ENCODE measurements around the gene VENTX. TPM values are rescaled to one million over a fixed set of nuclear protein-coding genes. Genes with fewer than 3 reads are reported as not detected.

Gene VENTX
- total and polyA plus RNA-seq, 2 experiments from 2014 or later, result not detected

DNA sequence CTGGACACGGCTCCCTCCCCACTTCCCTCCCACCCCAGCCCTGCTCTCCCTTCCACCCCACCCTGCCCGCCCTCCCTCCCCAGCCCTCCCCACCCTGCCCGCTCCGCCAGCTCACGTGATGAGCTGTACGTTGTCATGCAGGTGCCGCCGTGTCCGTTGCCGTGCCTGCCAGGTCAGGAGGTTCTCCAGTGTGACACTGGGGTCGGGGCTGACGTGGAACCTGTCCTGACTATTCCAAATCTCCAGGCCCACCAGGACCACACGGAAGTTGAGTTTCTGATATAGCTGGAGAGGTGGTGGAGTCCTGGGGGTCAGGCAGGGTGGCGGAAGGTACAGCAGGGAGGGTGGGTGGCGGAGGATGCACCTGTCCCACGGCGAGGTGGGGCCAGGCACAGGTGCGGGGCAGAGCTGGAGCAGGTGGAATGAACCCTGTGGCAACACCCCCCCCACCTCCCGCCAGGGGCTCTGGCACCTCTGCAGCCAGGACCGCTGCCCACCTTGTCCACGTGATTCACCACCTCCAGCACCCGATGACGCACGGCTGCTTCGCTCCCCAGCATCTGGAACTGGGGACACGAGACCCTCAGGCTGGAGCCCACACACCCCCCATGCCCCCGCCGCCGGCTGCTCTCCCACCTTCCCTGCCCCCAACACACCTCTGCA is 34.8 kb downstream of the VENTX start:
- H3K4me1 ChIP-seq (ENCODE audit: insufficient read depth), result no peaks in the 10 kb centered on the region
- DNase-seq, result no peak
- H3F3A ChIP-seq (ENCODE audit: insufficient read depth), result no peaks in the 10 kb centered on the region
- TF ChIP-seq EZH2phosphoT487 (IDR thresholded peaks at IDR 0.05; ENCODE audit: insufficient read depth, low read depth) (no peak), EZH2 (IDR thresholded peaks at IDR 0.05; ENCODE audit: insufficient read depth, poor library complexity, severe bottlenecking) (no peak)
- no peaks in the 10 kb centered on the region for H3K36me3 ChIP-seq (ENCODE audit: low read depth)
- WGBS, 2 experiments (ENCODE audit: low coverage in 1 of 2, low lambda C conversion rate in 2 of 2, missing lambda C conversion rate in 2 of 2), result 78% methylated on average over 22 to 29 of the region's 29 CpGs
- H2AFZ ChIP-seq, result no peak overlapping the region
- in situ Hi-C loops (cut with MboI), result no loop called here
- H3K4me2 ChIP-seq (ENCODE audit: unreplicated experiment), result no peak overlapping the region
- H3K27me3 ChIP-seq (replicated peaks; ENCODE audit: insufficient read depth), result no peaks in the 10 kb centered on the region
- no peaks in the 10 kb centered on the region for H3K9me2 ChIP-seq (ENCODE audit: insufficient read depth)
- no peak overlapping the region for H3K27ac ChIP-seq
- no peaks in the 10 kb centered on the region for H3K79me2 ChIP-seq (ENCODE audit: insufficient read depth)
- H4K20me1 ChIP-seq (ENCODE audit: insufficient read depth), result no peaks in the 10 kb centered on the region
- H3K9me3 ChIP-seq (ENCODE audit: low read depth), result no peaks in the 10 kb centered on the region
- no peak overlapping the region for H3K9ac ChIP-seq
- H3K4me3 ChIP-seq, result no peak overlapping the region

DNA sequence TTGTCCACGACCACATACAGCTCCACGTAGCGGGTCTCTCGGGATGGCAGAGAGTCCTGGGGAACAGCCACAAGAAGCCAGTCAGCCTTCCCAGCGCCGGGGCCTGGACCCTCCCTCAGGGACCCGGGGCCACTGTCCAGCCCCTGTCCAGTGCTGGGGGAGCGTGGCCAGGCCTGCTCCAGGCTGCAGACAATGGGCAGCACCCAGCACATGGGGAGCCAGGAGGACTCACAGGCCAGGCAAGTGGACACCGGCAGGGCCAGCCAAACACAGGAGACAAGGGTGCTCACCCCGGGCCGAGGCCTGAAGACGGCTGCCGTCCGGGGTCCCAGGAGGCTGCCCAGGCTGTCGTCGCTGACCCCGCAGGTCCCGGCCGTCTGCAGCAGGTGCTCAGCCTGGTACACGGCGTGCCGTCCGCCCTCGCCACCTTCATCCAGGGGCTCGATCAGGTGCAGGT is 35.3 kb downstream of the VENTX start:
- in situ Hi-C loops (cut with MboI), result no loop called here
- H2AFZ ChIP-seq, result no peak overlapping the region
- WGBS, 2 experiments (ENCODE audit: low coverage in 1 of 2, low lambda C conversion rate in 2 of 2, missing lambda C conversion rate in 2 of 2), result 90 to 91% methylated on average over 20 to 23 of the region's 25 CpGs

DNA sequence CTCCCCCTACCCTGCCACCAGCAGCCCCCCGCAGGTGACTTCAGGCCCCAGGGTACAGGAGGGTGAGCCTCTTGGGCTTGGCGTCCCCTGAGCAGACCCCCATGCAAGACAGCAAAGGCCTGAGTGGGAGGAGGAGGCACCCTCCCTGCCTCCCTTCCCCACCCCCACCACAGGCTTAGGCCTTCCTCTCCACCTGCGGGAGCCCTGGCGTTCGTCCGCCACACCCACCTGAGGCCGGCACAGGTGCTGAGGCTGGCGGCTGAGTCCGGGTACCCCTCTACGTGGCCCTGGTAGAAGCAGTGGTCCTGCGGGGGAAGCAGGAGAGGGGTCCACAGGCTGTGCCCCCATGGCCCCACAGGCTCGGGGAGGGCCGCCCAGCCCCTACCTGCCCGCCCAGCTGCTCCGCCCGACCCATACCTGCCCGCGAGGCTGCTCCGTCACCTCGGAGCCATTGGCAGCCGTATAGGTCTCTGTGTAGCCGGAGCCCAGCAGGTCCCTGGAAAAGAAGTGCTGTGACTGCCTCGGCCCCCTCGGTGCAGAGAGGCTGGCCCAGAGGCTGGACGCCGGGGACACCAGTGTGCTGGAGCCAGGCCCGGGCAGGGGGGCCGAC is 36.0 kb downstream of the VENTX start:
- Histone ChIP-seq H3K27me3 (replicated peaks; ENCODE audit: insufficient read depth) (no peaks in the 10 kb centered on the region), H3K4me2 (ENCODE audit: unreplicated experiment) (no peak overlapping the region), H3K4me1 (ENCODE audit: insufficient read depth) (no peaks in the 10 kb centered on the region), H4K20me1 (ENCODE audit: insufficient read depth) (no peaks in the 10 kb centered on the region), H3F3A (ENCODE audit: insufficient read depth) (no peaks in the 10 kb centered on the region), H3K9me3 (ENCODE audit: low read depth) (no peaks in the 10 kb centered on the region), H2AFZ (no peak overlapping the region), H3K27ac (no peak overlapping the region), H3K36me3 (ENCODE audit: low read depth) (no peaks in the 10 kb centered on the region), H3K9me2 (ENCODE audit: insufficient read depth) (no peaks in the 10 kb centered on the region), H3K4me3 (no peak overlapping the region), H3K79me2 (ENCODE audit: insufficient read depth) (no peaks in the 10 kb centered on the region), H3K9ac (no peak overlapping the region)
- whole genome bisulfite sequencing, 2 experiments (ENCODE audit: low coverage in 1 of 2, low lambda C conversion rate in 2 of 2, missing lambda C conversion rate in 2 of 2), result 94 to 98% methylated on average over 24 to 28 of the region's 28 CpGs
- no peak for DNase-seq
- in situ Hi-C loops (cut with MboI), result no loop called here
- TF ChIP-seq EZH2 (IDR thresholded peaks at IDR 0.05; ENCODE audit: insufficient read depth, poor library complexity, severe bottlenecking) (no peak), EZH2phosphoT487 (IDR thresholded peaks at IDR 0.05; ENCODE audit: insufficient read depth, low read depth) (no peak)

More for the DNA sequence above, 35.3 kb downstream of the VENTX start:
- Histone ChIP-seq H3F3A (ENCODE audit: insufficient read depth) (no peaks in the 10 kb centered on the region), H3K36me3 (ENCODE audit: low read depth) (no peaks in the 10 kb centered on the region), H4K20me1 (ENCODE audit: insufficient read depth) (no peaks in the 10 kb centered on the region), H3K9me3 (ENCODE audit: low read depth) (no peaks in the 10 kb centered on the region), H3K27ac (no peak overlapping the region), H3K4me3 (no peak overlapping the region), H3K79me2 (ENCODE audit: insufficient read depth) (no peaks in the 10 kb centered on the region), H3K9ac (no peak overlapping the region), H3K4me2 (ENCODE audit: unreplicated experiment) (no peak overlapping the region), H3K27me3 (replicated peaks; ENCODE audit: insufficient read depth) (no peaks in the 10 kb centered on the region), H3K4me1 (ENCODE audit: insufficient read depth) (no peaks in the 10 kb centered on the region), H3K9me2 (ENCODE audit: insufficient read depth) (no peaks in the 10 kb centered on the region)
- TF ChIP-seq EZH2 (IDR thresholded peaks at IDR 0.05; ENCODE audit: insufficient read depth, poor library complexity, severe bottlenecking), result no peak
- no peak for TF ChIP-seq EZH2phosphoT487 (IDR thresholded peaks at IDR 0.05; ENCODE audit: insufficient read depth, low read depth)
- DNase-seq, result no peak

DNA sequence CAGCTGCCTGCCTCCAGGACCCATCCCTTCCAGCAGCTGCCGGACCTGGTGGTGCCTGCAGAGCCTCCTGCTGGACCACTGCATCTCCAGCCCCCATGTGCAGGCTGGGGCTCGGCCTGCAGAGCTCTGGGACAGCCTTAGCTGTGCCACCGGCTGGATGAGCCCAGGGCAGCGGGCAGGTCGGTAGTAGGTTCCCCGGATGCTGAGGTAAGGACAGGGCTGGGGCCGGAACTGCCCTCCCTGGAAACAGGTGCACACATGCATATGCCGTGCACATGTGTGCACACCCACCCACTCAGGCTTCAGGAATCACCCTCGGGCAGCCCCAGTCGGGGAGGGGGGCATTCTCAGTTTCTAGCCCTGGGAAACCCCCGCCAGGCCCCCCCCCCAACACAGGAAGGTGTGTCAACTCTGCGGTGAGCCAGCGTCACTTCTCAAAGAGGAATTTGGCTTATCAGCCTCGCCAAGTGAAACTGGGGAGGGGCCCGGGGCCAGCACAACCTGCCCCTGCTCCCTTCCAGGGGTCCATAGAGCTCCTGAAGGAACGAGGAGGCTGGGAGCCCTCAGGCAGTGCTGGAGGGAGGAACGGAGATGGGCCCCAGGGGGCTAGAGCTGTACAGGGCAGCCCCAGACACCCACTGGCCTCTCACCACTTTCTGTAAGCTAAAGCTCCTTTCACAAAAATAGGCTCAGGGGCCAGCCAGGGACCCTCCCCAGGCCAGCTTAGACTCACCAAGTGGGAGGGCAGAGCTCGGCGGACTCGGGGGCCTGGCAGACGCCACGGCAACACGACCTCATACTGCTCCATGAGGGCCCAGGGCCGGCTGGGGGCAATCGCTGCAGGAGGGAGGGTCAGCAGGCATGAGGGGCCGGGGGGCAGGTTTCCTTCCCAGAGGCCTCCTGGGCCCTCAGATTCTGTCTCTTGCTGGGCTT is 37.4 kb downstream of the VENTX start:
- H4K20me1 ChIP-seq (ENCODE audit: insufficient read depth), result no peaks in the 10 kb centered on the region
- TF ChIP-seq EZH2 (IDR thresholded peaks at IDR 0.05; ENCODE audit: insufficient read depth, poor library complexity, severe bottlenecking) (no peak), EZH2phosphoT487 (IDR thresholded peaks at IDR 0.05; ENCODE audit: insufficient read depth, low read depth) (no peak)
- H3K36me3 ChIP-seq (ENCODE audit: low read depth), result no peaks in the 10 kb centered on the region
- H3K9me3 ChIP-seq (ENCODE audit: low read depth), result no peaks in the 10 kb centered on the region
- DNase-seq, result peak; percentile 23
- H3K4me1 ChIP-seq (ENCODE audit: insufficient read depth), result no peaks in the 10 kb centered on the region
- no peak overlapping the region for H3K9ac ChIP-seq
- no peak overlapping the region for H3K4me3 ChIP-seq
- no peak overlapping the region for H3K27ac ChIP-seq
- no peak overlapping the region for H3K4me2 ChIP-seq (ENCODE audit: unreplicated experiment)
- H3K79me2 ChIP-seq (ENCODE audit: insufficient read depth), result no peaks in the 10 kb centered on the region
- H3K9me2 ChIP-seq (ENCODE audit: insufficient read depth), result no peaks in the 10 kb centered on the region
- no peaks in the 10 kb centered on the region for H3K27me3 ChIP-seq (replicated peaks; ENCODE audit: insufficient read depth)
- in situ Hi-C loops (cut with MboI), result no loop called here
- no peak overlapping the region for H2AFZ ChIP-seq
- H3F3A ChIP-seq (ENCODE audit: insufficient read depth), result no peaks in the 10 kb centered on the region
- 27% methylated on average over 23 to 25 of the region's 26 CpGs for WGBS, 2 experiments (ENCODE audit: low coverage in 1 of 2, low lambda C conversion rate in 2 of 2, missing lambda C conversion rate in 2 of 2)

All from GM23248 (cell line).